Effector CD8-positive, alpha-beta T cell (primary cell): ENCODE results near the gene ATP11A.
"Not testable (repeated sequence)": the region's sequence is repeated elsewhere in the genome, so short reads cannot be mapped to it uniquely, and the experiment has no call there.

ENCODE experiments used
- DNase-seq: peaks from one replicate; lab custom pipeline; 2025; lab: John Stamatoyannopoulos, UW

ATP11A gene

DNA sequence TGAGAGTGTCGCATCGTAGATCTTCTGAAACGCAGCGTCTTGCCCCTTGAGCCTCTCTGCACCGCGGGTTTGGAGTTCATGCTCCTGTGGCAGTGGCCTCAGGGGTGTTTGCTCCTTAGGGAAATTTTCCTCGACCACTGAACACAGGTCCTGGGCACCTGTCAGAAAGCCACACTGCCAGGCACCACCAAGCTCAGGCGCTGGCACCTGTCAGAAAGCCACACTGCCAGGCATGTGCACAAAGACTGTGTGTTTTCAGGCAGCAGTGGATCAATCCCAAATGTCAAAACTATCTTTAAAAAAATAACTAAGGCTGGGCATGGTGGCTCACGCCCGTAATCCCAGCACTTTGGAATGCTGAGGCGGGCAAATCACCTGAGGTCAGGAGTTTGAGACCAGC, 87.1 kb downstream of the ATP11A start:
- DNase-seq = no peak

DNA sequence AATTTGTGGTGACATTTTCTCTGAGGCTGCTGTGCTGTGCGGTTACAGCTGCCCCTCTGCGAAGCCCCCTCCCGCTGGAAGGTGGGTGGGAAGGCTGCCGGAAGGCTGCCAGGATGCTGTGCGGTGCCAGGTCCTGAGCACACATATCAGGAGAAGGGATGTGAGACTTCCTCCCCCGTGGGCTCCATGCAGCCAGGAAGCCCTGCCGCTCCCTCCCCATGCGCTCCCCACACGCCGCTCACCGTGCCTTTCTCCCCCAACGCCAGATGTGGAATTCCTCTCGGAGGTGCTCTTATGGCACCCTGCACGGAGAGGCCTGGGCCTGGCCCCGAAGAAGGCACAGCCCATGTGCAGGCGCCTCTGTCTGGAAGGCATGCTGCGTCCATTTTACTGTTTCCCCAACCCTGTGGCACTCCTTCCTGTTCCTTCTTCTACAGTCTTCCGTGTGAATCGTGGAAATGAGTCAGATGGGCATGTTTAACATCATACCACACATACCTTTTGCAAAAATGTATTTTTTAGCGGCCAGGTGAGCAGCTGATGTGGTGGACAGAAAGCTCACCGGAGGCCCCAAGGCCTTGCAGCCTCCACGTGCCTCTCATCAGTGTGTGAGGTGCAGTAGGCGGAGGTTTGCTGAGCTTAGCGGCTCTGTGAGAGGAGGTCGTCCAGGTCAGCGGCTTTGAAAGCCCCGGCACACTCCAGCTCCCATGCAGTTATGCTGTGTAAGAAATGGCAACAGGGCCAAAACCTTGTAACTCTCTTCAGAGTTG, 88.0 kb downstream of the ATP11A start:
- no peak for DNase-seq

DNA sequence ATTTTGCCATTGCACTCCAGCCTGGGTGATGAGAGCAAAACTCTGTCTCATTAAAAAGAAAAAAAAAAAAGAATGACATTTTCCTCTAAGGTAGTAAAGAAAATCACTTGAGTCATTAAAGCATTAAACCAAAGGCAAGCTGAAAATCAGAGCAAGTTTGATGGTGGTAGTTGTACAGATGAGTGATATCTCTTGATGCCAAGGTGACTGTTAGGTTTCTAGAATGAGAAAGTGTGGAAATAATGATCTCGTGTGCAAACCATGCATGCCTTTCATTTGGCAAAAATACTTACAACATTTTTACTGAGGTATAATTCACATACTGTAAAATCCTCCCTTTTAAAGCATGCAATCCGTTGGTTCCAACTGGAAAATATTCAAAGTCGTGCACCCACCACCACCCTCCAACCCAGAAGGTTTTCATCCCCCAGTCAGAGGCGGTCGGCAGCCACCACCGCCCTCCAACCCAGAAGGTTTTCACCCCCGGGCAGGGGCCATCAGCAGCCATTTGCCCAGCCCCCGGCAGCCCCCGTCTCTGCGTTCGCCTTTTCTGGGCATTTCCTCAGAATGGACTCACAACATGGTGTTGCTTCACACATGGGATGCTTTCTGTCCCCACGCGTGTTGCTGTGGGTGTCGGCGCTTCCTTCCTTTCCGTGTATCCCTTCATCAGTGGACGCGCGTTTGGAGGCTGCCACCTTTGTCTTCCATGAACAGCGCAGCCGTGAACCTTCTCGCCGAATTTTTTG, 90.2 kb downstream of the ATP11A start:
- no peak for DNase-seq

DNA sequence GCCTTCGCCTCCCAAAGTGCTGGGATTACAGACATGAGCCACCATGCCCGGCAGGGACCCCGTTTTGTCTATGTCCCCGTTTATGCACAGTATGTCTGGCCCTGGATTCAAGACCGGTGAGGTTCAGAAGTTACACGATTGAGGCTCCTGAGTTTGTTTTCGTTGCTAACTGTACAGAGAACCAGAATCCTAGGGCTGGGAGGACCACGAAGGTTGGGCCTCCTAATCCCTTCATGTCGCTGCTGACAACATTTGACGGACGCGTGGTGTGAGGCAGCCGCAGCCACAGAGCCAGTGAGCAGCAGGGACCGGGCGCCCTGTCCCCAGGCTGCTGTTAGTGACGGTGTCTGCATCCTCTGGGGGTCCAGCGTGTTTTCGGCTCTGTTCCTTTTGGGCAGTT, 91.4 kb downstream of the ATP11A start:
- no peak for DNase-seq

DNA sequence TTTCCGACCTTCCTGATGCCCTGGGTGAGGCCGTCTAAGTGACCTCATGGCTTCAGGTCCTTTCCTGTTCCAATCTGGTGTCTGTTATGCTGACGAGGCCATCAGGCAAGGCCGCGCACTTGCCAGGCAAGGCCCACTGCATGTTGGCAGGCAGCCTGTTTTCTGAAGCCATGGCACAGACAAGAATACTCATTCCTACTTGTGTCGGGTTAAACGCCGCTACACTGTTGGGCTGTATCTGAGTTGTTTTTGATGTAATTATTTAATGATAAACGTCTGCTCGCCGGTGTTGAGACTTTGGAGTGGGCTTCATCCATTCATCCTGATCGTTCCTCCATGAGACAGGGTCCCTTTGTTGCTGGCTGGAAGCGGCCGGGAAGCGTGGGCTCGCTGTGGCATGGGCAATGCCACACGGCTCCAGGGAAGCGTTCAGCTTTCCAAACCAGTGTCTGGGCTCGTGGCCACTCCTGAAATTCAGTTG, 92.1 kb downstream of the ATP11A start:
- no peak for DNase-seq

DNA sequence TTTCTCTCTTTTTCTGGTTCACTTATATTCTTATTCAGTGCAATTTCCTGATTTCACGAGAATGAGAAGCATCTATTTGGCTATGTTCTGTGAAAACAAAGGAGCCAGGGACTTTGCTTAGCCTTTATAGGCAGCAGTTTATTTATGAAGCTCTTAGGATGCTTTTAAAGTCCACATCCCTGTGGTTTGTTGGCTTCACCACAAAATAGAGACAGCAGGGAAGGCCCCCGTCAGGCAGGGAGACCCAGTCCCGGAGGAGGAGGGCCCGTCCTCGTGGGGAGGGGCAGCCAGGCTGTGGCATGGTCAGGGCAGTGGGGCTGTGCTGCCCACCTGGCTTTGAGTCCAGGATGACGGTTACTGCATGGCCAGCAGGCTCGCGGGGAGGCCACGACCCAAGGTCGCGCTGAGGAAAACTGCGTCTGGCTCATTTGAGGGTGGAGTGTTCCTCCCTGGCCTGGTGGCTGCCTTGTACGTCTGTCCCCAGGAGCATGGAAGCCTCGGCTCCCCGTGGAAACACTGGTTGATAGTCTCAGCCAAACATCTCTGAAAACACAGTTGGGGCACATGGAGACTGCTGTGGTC, 92.7 kb downstream of the ATP11A start:
- DNase-seq = no peak

DNA sequence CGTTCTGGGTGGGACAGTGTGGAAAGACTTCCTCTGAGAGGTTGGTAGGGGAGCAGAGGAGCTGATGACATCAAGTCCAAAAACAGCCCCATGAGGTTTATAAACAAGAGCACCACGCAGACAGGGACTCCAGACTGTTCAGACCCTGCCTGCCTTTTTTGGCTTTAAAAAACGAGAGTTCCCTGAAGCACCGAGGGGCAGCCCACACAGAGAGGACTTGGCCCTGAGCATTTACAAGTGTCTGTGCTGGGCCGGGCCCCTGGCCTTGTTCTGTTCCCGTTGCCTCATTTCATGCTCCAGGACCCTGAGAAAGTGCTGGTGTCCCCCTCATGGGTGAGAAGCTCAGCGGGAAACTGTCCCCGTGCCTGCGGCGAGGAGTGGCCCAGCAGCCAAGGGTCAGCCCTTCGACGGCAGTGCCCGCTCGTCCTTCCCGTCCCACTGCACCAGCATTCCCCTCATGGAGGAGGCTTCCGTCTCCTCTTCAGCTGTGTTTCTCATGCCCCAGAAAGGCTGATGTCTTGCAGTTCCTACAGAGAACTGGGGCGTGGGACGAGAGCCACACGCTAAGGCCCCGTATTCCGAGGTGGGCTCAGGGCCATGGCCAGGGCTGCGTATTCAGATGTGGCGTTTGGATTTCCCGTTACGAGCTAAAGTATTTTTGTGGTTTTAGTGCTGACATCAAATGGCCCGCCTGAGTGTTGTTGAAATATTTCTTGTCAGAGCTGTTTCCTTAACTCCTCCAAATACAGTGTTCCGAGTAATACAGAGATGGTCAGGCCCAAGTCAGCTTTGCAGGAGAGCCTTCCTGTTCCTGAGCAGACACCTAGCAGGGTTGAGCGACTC, 93.5 kb downstream of the ATP11A start:
- no peak for DNase-seq

DNA sequence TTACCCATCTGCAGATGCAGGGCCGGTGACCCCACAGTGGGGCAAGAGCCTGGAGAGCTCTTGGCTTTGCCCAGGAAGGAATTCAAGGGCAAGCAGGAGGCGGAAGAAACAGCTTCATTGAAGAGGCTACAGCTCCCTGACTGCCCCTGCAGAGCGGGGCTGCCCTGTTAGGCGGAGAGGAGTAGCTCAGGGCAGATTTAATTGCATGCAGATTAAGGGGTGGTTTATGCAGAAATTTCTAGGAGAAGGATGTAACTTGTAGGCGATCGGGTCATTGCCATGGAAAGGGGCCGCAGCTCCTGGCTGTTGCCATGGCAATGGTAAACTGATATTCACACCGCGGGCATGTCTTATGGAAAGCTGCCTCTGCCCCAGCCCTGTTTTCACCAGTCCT, 94.1 kb downstream of the ATP11A start:
- DNase-seq = no peak

DNA sequence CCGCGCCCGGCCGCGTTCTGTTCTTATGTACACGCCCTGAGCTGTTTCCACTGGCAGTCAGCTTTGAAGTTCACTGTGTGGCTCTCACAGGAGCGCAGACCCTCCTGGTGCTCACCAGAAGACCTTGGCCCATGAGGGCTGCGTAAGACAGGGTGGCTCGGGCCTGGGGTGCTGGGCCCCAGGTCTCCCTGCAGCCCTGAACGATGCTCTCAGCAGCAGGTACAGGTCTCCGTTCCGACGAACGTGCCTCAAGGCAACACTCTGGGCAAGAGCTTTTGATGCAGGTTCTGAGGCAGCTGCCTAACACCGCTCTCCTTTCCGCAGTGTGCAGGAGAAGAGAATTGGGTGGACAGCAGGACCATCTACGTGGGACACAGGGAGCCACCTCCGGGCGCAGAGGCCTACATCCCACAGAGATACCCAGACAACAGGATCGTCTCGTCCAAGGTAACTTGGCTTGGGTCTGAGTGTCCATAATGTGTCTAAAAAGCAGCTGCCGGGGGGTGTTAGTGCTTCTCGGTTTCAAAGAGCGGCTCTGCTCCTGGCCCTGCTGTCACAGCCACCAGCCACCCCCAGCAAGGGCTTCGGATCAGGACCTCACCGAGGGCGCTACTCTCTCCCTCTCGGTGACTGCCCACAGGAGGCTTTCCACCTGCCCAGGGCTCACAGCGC, 95.1 kb downstream of the ATP11A start:
- DNase-seq = no peak

DNA sequence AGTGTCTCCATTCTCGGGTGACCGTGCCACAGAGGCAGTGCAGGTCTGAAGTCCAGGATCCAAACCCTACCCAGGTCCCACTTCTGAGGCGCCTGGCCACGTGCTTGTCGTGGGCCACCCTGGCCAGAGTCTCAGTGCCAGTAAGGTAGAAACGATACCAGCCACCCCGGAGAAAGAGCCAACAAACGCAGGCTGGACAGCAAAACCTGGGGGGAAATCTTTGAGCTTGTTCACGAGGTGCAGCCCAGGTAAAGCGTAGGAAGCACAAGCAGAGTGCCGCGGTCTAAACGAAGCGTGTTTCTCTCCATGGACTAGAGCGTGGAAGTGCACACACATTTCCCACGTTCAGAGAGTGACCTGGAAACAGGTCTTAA, 95.6 kb downstream of the ATP11A start:
- DNase-seq = no peak

DNA sequence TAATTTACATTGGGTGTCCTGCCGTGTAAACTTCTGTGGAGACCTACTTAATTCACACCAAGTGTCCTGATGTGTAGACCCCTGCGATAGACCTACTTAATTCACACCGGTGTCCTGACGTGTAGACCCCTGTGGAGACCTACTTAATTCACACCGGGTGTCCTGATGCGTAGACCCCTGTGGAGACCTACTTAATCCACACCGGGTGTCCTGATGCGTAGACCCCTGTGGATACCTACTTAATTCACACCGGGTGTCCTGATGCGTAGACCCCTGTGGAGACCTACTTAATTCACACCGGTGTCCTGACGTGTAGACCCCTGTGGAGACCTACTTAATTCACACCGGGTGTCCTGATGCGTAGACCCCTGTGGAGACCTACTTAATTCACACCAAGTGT, 97.0 kb downstream of the ATP11A start:
- DNase-seq = not testable (repeated sequence)

DNA sequence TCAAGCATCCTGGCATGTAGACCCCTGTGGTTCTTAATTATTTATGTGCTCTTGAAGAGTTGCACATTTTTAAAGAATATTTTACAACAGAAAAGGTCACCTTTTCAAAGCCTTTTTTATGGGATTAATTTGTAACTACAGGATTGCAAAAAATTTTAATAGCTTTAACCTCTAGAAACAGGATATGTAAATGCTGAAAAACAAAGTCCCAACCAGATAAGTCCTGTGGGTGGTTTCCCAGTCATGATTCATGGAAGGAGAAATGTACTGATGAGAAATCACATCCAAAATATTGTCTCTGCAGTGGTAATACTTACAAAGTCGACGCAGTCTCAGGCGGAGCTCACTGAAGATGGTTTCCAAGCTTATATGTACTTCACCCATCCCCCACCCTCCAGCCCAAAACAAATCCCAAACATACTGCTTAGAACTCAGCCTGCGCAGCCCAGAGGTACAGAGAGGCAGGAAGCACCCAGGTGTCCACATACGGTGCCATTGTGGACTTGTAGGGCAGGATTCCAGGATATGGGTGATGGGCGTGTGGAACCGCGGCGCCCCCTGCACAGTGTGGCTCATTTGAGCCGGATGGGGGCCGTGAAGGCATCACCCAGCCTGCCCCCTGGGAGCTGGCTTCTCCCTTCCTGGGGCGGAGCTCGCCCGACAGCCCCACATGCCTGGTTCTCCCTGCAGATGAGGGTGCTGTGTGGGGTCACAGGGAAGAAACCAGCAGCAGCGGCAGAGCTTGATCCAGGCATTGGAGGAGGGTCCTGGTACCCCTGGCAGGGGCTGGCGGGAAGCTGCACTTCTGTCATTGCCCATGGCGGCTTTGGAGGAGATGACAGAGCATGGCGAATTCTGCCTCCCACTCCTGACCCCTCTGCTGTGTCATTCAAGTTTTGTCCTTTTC, 101.2 kb downstream of the ATP11A start:
- no peak for DNase-seq

DNA sequence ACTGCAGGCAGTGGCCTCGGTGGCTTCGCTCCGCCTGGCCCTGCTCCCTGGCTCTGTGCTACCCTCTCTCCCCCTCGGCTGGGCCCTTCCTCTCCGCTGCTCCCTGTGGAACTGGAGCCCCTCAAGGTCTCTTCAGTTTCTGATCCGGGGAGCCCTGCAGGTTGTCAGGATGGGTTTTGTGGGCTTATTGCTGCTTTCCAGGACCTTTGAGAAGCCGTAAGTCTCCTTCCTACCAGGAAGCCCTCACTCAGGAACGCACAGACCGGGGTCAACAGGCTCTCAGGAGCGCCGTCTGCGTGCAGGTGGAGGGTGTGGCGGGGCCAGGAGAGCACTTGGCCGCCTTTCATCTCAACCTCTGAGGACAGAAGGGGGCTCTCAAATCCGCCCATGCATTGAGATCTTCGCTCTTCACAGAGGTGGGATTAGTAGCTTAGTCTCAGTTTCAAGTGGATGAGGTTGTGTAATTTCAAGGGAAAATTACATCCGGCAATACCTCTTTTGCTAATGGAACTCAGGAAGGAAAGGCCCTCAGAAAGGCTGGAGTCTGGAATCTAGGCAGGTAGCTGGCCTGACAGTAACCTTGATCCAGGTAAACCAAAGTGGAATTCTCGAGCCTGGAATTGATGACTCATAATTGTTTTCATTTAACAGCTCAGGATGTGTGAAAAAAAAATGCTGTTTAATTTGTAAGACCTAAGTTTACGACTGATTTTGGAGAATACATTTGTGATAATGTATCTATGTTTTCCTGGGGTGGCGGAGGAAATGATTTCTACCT, 102.0 kb downstream of the ATP11A start:
- DNase-seq = no peak

DNA sequence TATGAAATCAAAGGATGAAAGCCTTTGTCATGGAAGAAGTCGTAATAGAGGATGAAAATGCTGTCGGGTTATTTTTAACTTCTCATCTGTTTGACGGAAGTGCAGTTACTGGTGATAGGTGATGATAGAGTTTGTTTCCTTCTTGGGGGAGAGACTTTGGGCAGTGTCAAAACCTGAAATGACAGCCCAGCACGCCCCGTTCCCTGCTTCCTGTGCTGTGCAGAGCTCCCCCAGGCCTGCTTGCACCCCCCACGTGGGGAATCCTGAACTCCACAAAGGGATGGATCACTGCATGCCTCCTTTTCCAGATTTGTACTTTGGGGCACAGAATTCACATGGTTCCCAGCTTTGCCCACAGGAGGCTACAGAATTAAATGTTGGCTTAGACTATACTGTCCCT, 102.7 kb downstream of the ATP11A start:
- no peak for DNase-seq

DNA sequence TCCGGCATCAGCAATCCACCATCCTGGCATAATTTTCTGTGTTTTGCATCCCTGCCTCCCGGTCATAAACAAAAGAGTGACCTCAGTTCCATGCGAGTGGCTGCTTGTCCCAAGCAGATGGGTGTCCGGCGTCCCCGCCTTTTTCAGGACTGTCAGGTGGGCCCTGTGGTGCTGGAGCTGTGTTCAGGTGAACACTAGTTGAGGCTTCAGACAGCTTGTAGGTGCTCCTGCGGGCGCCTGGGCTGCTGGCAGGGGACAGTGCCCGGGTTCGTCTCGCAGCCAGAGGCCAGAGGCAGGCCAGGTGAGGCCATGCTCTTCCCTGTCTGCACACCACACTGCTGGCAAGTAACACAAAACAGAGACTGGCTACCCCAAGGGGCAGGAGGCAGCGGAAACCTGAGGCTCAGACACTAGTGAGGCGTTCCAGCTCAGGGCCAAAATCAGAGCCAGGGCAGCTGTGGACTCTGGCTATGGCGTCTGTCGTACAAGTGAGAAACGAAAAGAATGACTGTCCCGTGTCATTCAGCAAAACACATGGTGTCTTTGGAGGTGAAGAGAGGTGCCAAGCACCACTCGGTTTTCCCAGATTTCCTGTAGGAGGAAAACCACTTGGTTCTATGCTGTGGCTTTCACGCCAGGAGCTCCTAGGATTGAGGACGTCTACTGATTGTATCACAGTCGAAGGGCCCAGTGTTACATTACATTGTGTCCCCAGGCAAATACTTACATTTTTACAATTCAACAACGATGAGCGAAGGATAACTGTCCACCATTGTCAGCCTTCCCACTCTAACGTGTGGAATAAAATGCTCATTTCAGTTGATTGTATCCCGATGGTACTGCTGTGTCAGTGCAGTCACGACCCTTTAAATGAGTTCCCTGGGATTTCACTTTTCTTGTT, 104.0 kb downstream of the ATP11A start:
- no peak for DNase-seq

DNA sequence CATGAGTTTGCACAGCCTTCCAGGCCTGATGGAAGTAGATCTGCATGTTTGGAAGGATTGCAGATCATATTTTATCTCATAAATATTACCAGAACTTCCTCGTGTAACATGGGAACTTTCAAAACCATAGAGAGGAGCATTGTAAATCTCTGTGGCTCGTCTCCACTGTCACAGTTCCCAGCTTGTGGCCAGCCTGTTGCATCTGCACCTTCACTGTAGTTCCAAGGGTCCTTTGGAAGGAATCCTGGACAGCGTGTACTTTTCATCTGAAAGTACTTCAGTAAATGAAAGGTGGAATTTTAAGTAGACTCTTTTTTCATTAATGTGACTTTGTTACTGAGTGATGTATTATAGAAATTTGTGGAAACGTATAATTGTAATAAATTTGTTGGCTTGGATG, 105.4 kb downstream of the ATP11A start:
- no peak for DNase-seq

DNA sequence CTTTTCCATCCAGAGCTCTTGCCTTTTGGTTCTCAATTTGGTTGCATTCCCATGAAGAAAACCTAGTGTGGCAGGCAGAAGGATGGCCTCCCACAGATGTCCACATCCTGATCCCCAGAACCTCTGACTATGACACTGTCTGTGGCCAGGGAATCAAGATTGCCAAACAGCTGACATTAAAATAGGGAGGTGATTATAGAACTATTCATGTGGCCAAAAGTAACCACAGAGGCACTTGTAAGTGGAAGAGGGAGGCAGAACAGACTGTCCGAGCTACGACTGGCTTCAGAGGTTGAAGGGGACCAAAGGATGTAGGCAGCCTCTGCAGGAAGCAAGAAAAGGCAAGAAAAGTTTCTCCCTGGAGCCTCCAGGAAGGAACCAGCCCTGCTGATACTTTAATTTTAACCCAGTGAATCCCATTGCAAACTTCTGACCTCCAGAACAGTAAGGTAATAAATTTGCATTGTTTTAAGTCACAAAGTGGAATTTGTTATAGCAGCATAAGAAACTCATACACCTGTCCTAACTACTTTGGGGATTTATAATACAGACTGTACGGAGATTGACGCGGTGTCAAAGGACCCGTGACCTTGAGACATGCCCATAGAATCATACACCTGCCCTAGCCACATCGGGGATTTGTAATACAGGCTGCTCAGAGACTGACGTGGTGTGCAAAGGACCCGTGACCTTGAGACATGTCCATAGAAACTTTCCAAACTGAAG, 106.5 kb downstream of the ATP11A start:
- DNase-seq = no peak

DNA sequence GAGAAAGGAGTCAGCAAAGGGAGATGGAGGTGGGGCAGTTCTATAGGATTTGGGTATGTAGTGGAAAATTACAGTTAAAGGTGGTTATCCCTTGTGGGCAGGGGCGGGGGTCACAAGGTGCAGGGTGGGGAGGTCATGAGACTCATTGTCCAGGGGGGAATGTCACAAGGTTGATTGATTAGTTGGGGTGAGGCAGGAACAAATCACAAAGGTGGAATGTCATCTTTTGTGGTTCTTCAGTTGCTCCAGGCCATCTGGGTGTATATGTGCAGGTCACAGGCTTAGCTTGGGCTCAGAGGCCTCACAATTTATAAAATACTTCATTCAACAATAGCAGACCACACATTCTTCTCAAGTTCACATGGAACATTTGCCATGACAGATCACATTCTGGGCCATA, 109.6 kb downstream of the ATP11A start:
- no peak for DNase-seq
